A673 (cell line): ENCODE results near the gene CCDC127. TPM values are rescaled to one million over a fixed set of nuclear protein-coding genes. Genes with fewer than 3 reads are reported as not detected.
"Not testable (repeated sequence)": the region's sequence is repeated elsewhere in the genome, so short reads cannot be mapped to it uniquely, and the experiment has no call there.

ENCODE experiments used
- BruUV-seq: library from RNA; stranded (reverse); fragments of 400-500 nt; replicated peaks from 2 replicates; lab custom pipeline; 2021; lab: Mats Ljungman, UMichigan
- CTCF ChIA-PET: fragments of 300-600 bp; sonication (Branson Sonifier 250); formaldehyde crosslinking; loops from one replicate; lab custom pipeline; 2022; ENCODE audit warnings: antibody characterized with exemption; lab: Charles Lee
- POLR2A ChIA-PET: fragments of 300-600 bp; sonication (Branson Sonifier 250); formaldehyde crosslinking; loops from one replicate; lab custom pipeline; 2022; ENCODE audit warnings: antibody characterized with exemption; ENCODE audit not compliant: low non-redundant PET; lab: Charles Lee
- DNase-seq: peaks from one replicate; pipeline ENCODE4 v3.0.0-alpha.2; 2015; ENCODE audit warnings: low spot score
- H3K27ac ChIP-seq: fragments of 200-600 bp; sonication (generic); 2 replicates; pipeline ENCODE4 v1.5.1; 2016; ENCODE audit warnings: mixed run types, low read depth, mild to moderate bottlenecking, mixed read lengths, antibody characterized with exemption, low read length; ENCODE audit not compliant: poor library complexity, severe bottlenecking
- H3K27me3 ChIP-seq: fragments of 200-600 bp; sonication (generic); replicated peaks from 2 replicates; pipeline ENCODE4 v1.6.1; 2017; ENCODE audit warnings: mixed run types, low read depth, mild to moderate bottlenecking, mixed read lengths, antibody characterized with exemption, low read length; ENCODE audit not compliant: insufficient read depth, poor library complexity
- H3K36me3 ChIP-seq: fragments of 200-600 bp; sonication (generic); 2 replicates; pipeline ENCODE4 v1.6.1; 2016; ENCODE audit warnings: mixed run types, mild to moderate bottlenecking, mixed read lengths, antibody characterized with exemption, low read length; ENCODE audit not compliant: insufficient read depth, poor library complexity, severe bottlenecking
- H3K4me1 ChIP-seq: fragments of 200-600 bp; sonication (generic); 2 replicates; pipeline ENCODE4 v1.6.1; 2017; ENCODE audit warnings: mixed run types, mild to moderate bottlenecking, mixed read lengths, antibody characterized with exemption, low read length; ENCODE audit not compliant: insufficient read depth, poor library complexity, severe bottlenecking
- H3K4me3 ChIP-seq: fragments of 200-600 bp; sonication (generic); 2 replicates; pipeline ENCODE4 v1.5.1; 2016; ENCODE audit warnings: low read depth, mixed run types, mild to moderate bottlenecking, mixed read lengths, low read length; ENCODE audit not compliant: poor library complexity, severe bottlenecking
- H3K9me3 ChIP-seq: fragments of 200-600 bp; sonication (generic); 2 replicates; pipeline ENCODE4 v1.6.1; 2016; ENCODE audit warnings: mixed run types, low read depth, mild to moderate bottlenecking, mixed read lengths, antibody characterized with exemption, low read length; ENCODE audit not compliant: poor library complexity, severe bottlenecking
- intact Hi-C: fragments of 100-400 bp; cut with micrococcal nuclease; formaldehyde crosslinking; loops from one replicate; pipeline ENCODE4 v1.10.0; 2022; ENCODE audit not compliant: unreplicated experiment
- total RNA-seq: library from RNA; stranded (reverse); gene quantifications from 2 replicates; pipeline ENCODE4 v1.2.3, GENCODE V29; 2021
- TF ChIP-seq, protein P1 (sequence below): fragments of 300-800, 200-600 bp; sonication (generic); conservative IDR thresholded peaks from 2 replicates; pipeline ENCODE4 v1.5.1; 2017; ENCODE audit warnings: low read depth, mild to moderate bottlenecking, antibody characterized with exemption, low read length, moderate library complexity, mixed read lengths

The CCDC127 gene
- total RNA-seq, 1 experiment from 2014 or later: 8.8 TPM

DNA sequence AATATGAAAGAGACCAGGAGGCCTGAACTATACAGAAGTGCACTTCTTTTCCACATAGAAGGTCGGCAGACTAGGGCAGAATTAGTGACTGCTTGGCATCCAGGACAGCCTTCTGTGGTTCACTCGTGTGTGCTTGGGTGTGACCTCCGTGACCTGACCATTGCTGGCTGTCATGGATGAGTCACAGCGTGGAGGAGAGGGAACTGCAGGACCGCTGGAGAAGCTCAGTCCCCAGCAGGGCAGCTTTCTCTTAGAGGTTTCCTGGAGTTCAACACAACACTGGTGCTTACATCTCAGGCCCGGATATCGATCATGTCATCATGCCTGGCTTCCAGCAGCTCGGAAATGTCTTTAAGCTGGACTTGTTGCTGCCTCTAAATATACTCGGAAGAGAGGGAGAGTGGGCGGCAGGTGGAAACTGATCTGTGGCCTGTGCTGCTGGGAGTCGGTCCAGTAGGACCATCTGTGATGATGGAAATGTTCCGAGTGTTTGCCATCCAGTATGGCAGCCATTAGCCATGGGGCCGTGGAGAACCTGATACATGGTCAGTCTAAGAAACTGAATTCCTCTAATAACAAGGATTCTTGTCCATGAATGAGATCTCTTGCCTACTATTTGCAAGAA lies 23.2 kb upstream of the CCDC127 start:
- H3K27me3 ChIP-seq, BruUV-seq, intact Hi-C loops, H3K9me3 ChIP-seq, H3K27ac ChIP-seq, DNase-seq, CTCF ChIA-PET, H3K4me3 ChIP-seq, H3K4me1 ChIP-seq, POLR2A ChIA-PET: not testable (repeated sequence)
- peaks cover 48% of the 10 kb centered on the region for H3K36me3 ChIP-seq

DNA sequence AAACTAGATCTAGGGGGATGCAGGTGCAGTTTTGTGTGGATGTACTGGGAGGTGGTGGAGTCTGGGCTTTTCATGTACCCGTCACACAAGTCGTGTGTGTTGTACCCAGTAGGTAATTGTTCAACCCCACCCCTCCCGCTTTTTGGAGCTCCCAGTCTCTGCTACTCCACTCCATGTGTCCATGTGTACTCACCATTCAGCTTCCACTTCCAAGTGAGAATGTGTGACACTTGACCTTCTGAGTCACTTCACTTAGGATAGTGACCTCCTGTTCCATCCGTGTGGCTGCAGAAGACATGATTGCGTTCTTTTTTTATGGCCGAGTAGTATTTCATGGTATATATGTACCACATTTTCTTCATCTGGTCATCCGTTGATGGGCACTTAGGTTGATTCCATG lies 22.6 kb upstream of the CCDC127 start:
- CTCF ChIA-PET, intact Hi-C loops, H3K4me3 ChIP-seq, H3K4me1 ChIP-seq, H3K9me3 ChIP-seq, H3K27me3 ChIP-seq, POLR2A ChIA-PET, DNase-seq, BruUV-seq, H3K27ac ChIP-seq: not testable (repeated sequence)
- H3K36me3 ChIP-seq: peaks cover 46% of the 10 kb centered on the region

DNA sequence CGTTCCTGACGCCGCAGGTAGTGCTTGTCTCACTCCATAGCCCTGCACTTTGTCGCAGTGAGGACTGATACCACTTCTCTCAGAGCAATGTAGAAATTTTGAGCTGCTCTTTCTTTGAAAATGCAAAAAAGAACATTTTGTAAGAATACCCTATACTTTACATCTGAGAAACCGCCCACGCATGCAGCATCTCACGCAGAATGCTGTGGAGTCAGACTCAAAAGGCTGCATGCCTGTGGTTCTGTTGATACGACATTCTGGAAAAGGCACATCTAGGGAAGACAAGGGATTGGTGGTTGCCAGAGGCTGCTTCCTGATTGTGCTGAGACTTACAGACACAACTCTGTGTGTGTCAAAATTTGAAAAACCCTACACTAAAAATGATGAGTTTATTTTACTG lies 20.0 kb upstream of the CCDC127 start:
- H3K27me3 ChIP-seq, H3K4me1 ChIP-seq, intact Hi-C loops, H3K4me3 ChIP-seq, DNase-seq, H3K27ac ChIP-seq, BruUV-seq, H3K9me3 ChIP-seq, POLR2A ChIA-PET, CTCF ChIA-PET: not testable (repeated sequence)
- peaks cover 57% of the 10 kb centered on the region for H3K36me3 ChIP-seq

DNA sequence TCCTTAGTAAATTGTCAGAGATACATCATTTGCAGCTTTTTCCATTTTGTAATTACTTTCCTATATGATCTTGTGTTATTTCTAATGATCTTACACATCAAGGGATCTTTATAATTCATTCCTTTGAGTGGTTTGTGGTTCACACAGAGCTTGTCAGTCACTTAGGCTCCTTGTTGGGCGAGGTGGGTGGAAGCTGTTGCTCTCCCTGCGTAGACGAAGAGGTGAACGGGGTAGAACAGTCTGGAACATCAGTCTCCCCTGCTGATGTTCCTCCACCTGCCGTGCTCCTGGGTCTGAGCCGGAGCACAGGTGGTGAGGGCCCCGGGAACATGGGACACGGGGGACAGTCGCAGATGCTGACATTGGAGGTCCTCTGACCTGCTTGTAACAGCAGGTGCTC lies 17.6 kb upstream of the CCDC127 start:
- not testable (repeated sequence) for H3K27ac ChIP-seq

DNA sequence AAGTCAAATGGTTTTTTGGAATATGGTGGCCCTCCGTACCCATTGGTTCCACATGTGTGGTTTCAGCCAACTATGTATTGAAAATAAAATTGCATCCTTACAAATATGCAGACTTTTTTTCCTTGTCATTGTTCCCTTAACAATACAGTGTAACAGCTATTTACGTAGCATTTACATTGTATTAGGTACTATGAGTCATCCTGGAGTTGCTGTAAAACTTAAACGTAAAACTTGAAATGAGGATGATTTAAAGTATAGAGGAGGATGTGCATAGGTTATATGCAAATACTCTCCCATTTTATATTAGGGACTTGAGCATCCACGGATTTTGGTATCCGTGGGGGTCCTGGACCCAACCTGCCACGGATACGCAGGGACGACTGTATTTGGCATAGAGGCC lies 16.5 kb upstream of the CCDC127 start:
- BruUV-seq: no TSS peak
- POLR2A ChIA-PET: no interaction called here
- CTCF ChIA-PET: no interaction called here
- peaks cover 54% of the 10 kb centered on the region for H3K36me3 ChIP-seq
- TF ChIP-seq, protein P1, sequence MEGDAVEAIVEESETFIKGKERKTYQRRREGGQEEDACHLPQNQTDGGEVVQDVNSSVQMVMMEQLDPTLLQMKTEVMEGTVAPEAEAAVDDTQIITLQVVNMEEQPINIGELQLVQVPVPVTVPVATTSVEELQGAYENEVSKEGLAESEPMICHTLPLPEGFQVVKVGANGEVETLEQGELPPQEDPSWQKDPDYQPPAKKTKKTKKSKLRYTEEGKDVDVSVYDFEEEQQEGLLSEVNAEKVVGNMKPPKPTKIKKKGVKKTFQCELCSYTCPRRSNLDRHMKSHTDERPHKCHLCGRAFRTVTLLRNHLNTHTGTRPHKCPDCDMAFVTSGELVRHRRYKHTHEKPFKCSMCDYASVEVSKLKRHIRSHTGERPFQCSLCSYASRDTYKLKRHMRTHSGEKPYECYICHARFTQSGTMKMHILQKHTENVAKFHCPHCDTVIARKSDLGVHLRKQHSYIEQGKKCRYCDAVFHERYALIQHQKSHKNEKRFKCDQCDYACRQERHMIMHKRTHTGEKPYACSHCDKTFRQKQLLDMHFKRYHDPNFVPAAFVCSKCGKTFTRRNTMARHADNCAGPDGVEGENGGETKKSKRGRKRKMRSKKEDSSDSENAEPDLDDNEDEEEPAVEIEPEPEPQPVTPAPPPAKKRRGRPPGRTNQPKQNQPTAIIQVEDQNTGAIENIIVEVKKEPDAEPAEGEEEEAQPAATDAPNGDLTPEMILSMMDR: no peak
- H3K27ac ChIP-seq: no peak overlapping the region
- H3K27me3 ChIP-seq: no peaks in the 10 kb centered on the region
- H3K4me1 ChIP-seq: no peaks in the 10 kb centered on the region
- intact Hi-C loops: no loop called here
- no peaks in the 10 kb centered on the region for H3K9me3 ChIP-seq
- DNase-seq: no peak
- H3K4me3 ChIP-seq: no peak overlapping the region

More for the DNA sequence above, 17.6 kb upstream of the CCDC127 start:
- H3K27me3 ChIP-seq, DNase-seq, POLR2A ChIA-PET, H3K9me3 ChIP-seq, H3K4me1 ChIP-seq, intact Hi-C loops, CTCF ChIA-PET, BruUV-seq, H3K4me3 ChIP-seq: not testable (repeated sequence)
- H3K36me3 ChIP-seq: peaks cover 53% of the 10 kb centered on the region

DNA sequence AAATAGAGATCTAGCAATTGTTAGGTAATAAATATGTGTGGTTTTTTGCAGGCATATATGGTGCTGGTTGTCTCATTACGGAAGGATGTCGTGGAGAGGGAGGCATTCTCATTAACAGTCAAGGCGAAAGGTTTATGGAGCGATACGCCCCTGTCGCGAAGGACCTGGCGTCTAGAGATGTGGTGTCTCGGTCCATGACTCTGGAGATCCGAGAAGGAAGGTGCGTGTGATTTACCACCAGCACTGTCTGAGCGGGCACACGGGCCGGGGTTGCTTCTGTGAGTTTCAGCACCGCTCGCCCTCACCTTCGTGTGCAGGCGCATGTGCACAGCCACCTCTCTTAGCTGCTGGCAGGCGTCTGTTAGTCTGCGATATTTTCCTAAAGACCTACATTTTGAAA lies 15.5 kb upstream of the CCDC127 start:
- H3K9me3 ChIP-seq, intact Hi-C loops, DNase-seq, H3K4me1 ChIP-seq, H3K27me3 ChIP-seq, H3K4me3 ChIP-seq, CTCF ChIA-PET, H3K27ac ChIP-seq, BruUV-seq, POLR2A ChIA-PET: not testable (repeated sequence)
- H3K36me3 ChIP-seq: peaks cover 58% of the 10 kb centered on the region
